ENCODE data around the gene PIGK. TPM values are rescaled to one million over a fixed set of nuclear protein-coding genes. Genes with fewer than 3 reads are reported as not detected.

Gene PIGK
- total RNA-seq, 1 donor from 2014 or later, result 23.3 TPM

GRCh38 chr1:77039739-77040138 is 179.5 kb downstream of the PIGK start:
- no peak for DNase-seq (ENCODE audit: low spot score)

- no peak for DNase-seq (ENCODE audit: low spot score)
These were observed 180.1 kb downstream of the PIGK start for GRCh38 chr1:77039111-77039510.

Small RNAs within 50 kb of the gene (microRNA-seq; reads per million reads assigned to microRNA genes)
- not detected for gene MIR7156 (ENCODE audit: borderline number of aligned reads)

Other genes with a start within 250 kb of the PIGK start
- not detected for gene AK5, start 62.6 kb upstream of the PIGK start, total RNA-seq